Skeletal muscle satellite cell (primary cell): ENCODE data around the gene CPAMD8.
"Not testable (repeated sequence)": the region's sequence is repeated elsewhere in the genome, so short reads cannot be mapped to it uniquely, and the experiment has no call there.

ENCODE experiments used
- H3K27me3 ChIP-seq: 2 replicates; pipeline ENCODE4 v1.7.0; 2013; ENCODE audit warnings: low read length; ENCODE audit not compliant: control insufficient read depth, insufficient read depth
- H3K36me3 ChIP-seq: 2 replicates; pipeline ENCODE4 v1.7.0; 2013; ENCODE audit warnings: mild to moderate bottlenecking, control low read depth, low read length; ENCODE audit not compliant: insufficient read depth
- H3K4me1 ChIP-seq: 2 replicates; pipeline ENCODE4 v1.7.0; 2013; ENCODE audit warnings: low read length; ENCODE audit not compliant: control insufficient read depth, insufficient read depth
- H3K4me2 ChIP-seq: 2 replicates; pipeline ENCODE4 v1.7.0; 2013; ENCODE audit warnings: mild to moderate bottlenecking, low read length
- H3K4me3 ChIP-seq: 2 replicates; pipeline ENCODE4 v1.7.0; 2013; ENCODE audit warnings: low read length
- H3K9ac ChIP-seq: 2 replicates; pipeline ENCODE4 v1.7.0; 2013; ENCODE audit warnings: mild to moderate bottlenecking, low read depth, low read length, moderate library complexity
- H3K9me3 ChIP-seq: replicated peaks from 2 replicates; pipeline ENCODE4 v1.7.0; 2013; ENCODE audit warnings: mild to moderate bottlenecking, control low read depth, low read length

CPAMD8 gene

GRCh38 chr19:17037184-17037583 lies 10.6 kb upstream of the CPAMD8 start:
- H3K36me3 ChIP-seq = no peaks in the 10 kb centered on the region
- no peak overlapping the region for H3K4me2 ChIP-seq
- H3K27me3 ChIP-seq = peaks cover 19% of the 10 kb centered on the region
- no peak overlapping the region for H3K9ac ChIP-seq
- no peak overlapping the region for H3K4me3 ChIP-seq
- H3K9me3 ChIP-seq = no peaks in the 10 kb centered on the region
- H3K4me1 ChIP-seq = no peaks in the 10 kb centered on the region

- H3K4me3 ChIP-seq = no peak overlapping the region
- H3K9ac ChIP-seq = no peak overlapping the region
- H3K36me3 ChIP-seq = no peaks in the 10 kb centered on the region
- peaks cover 15% of the 10 kb centered on the region for H3K27me3 ChIP-seq
- no peak overlapping the region for H3K4me2 ChIP-seq
- H3K9me3 ChIP-seq = no peaks in the 10 kb centered on the region
- H3K4me1 ChIP-seq = no peaks in the 10 kb centered on the region
Measured at GRCh38 chr19:17036640-17037039, 10.0 kb upstream of the CPAMD8 start.

- Histone ChIP-seq H3K36me3 (no peaks in the 10 kb centered on the region), H3K4me1 (no peaks in the 10 kb centered on the region)
Measured at GRCh38 chr19:17035842-17036424, 9.3 kb upstream of the CPAMD8 start.

GRCh38 chr19:17031741-17032140 lies 5.1 kb upstream of the CPAMD8 start:
- no peaks in the 10 kb centered on the region for H3K9me3 ChIP-seq
- peaks cover 37% of the 10 kb centered on the region for H3K27me3 ChIP-seq
- H3K4me3 ChIP-seq = no peak overlapping the region
- no peak overlapping the region for H3K9ac ChIP-seq
- no peaks in the 10 kb centered on the region for H3K4me1 ChIP-seq
- H3K36me3 ChIP-seq = no peaks in the 10 kb centered on the region
- no peak overlapping the region for H3K4me2 ChIP-seq

More at GRCh38 chr19:17035842-17036424, 9.3 kb upstream of the CPAMD8 start:
- no peak overlapping the region for H3K9ac ChIP-seq
- no peak overlapping the region for H3K4me2 ChIP-seq
- no peak overlapping the region for H3K4me3 ChIP-seq
- peaks cover 13% of the 10 kb centered on the region for H3K27me3 ChIP-seq
- no peaks in the 10 kb centered on the region for H3K9me3 ChIP-seq

GRCh38 chr19:17027535-17027975 lies 945 bp upstream of the CPAMD8 start:
- no peak overlapping the region for H3K4me2 ChIP-seq
- H3K27me3 ChIP-seq = peaks cover 54% of the 10 kb centered on the region
- peaks cover 7% of the 10 kb centered on the region for H3K9me3 ChIP-seq
- no peak overlapping the region for H3K4me3 ChIP-seq
- H3K36me3 ChIP-seq = no peaks in the 10 kb centered on the region
- H3K9ac ChIP-seq = no peak overlapping the region
- no peaks in the 10 kb centered on the region for H3K4me1 ChIP-seq

- Histone ChIP-seq H3K4me3 (no peak overlapping the region), H3K4me2 (no peak overlapping the region), H3K4me1 (no peaks in the 10 kb centered on the region), H3K27me3 (peaks cover 50% of the 10 kb centered on the region), H3K36me3 (no peaks in the 10 kb centered on the region), H3K9ac (no peak overlapping the region), H3K9me3 (peaks cover 7% of the 10 kb centered on the region)
Measured at GRCh38 chr19:17025991-17026658, 485 bp downstream of the CPAMD8 start.

- no peak overlapping the region for H3K4me3 ChIP-seq
- no peaks in the 10 kb centered on the region for H3K4me1 ChIP-seq
- peaks cover 43% of the 10 kb centered on the region for H3K27me3 ChIP-seq
- H3K4me2 ChIP-seq = no peak overlapping the region
- peaks cover 7% of the 10 kb centered on the region for H3K9me3 ChIP-seq
- no peaks in the 10 kb centered on the region for H3K36me3 ChIP-seq
- H3K9ac ChIP-seq = no peak overlapping the region
Measured at GRCh38 chr19:17025361-17025760, 1.2 kb downstream of the CPAMD8 start.

GRCh38 chr19:17024941-17025340 lies 1.7 kb downstream of the CPAMD8 start:
- H3K9ac ChIP-seq, H3K4me2 ChIP-seq, H3K4me1 ChIP-seq, H3K36me3 ChIP-seq, H3K4me3 ChIP-seq, H3K9me3 ChIP-seq: not testable (repeated sequence)
- peaks cover 40% of the 10 kb centered on the region for H3K27me3 ChIP-seq

GRCh38 chr19:17023805-17024204 lies 2.8 kb downstream of the CPAMD8 start:
- no peaks in the 10 kb centered on the region for H3K36me3 ChIP-seq
- H3K4me2 ChIP-seq = no peak overlapping the region
- H3K4me3 ChIP-seq = no peak overlapping the region
- H3K27me3 ChIP-seq = peaks cover 39% of the 10 kb centered on the region
- H3K9me3 ChIP-seq = peaks cover 7% of the 10 kb centered on the region
- H3K9ac ChIP-seq = no peak overlapping the region
- no peaks in the 10 kb centered on the region for H3K4me1 ChIP-seq

- Histone ChIP-seq H3K9ac (no peak overlapping the region), H3K4me2 (no peak overlapping the region), H3K36me3 (no peaks in the 10 kb centered on the region), H3K4me3 (no peak overlapping the region), H3K4me1 (no peaks in the 10 kb centered on the region), H3K9me3 (peaks cover 7% of the 10 kb centered on the region), H3K27me3 (peaks cover 28% of the 10 kb centered on the region)
Measured at GRCh38 chr19:17022738-17023137, 3.9 kb downstream of the CPAMD8 start.

GRCh38 chr19:17021793-17022590 lies 4.6 kb downstream of the CPAMD8 start:
- Histone ChIP-seq H3K36me3 (no peaks in the 10 kb centered on the region), H3K4me2 (no peak overlapping the region), H3K4me1 (no peaks in the 10 kb centered on the region), H3K9ac (no peak overlapping the region), H3K9me3 (peaks cover 7% of the 10 kb centered on the region), H3K27me3 (peaks cover 22% of the 10 kb centered on the region), H3K4me3 (no peak overlapping the region)
